Kidney (tissue), 14 donors: ENCODE measurements around the gene NEUROD1. TPM values are rescaled to one million over a fixed set of nuclear protein-coding genes. Genes with fewer than 3 reads are reported as not detected.
"Not testable (repeated sequence)": the region's sequence is repeated elsewhere in the genome, so short reads cannot be mapped to it uniquely, and the experiment has no call there.

Source experiments
- DNase-seq, 5 donors: peaks; one replicate each; pipeline ENCODE4 v3.0.0-alpha.2; 2013 to 2020
- FAIRE-seq: peaks from 2 replicates; lab custom pipeline; 2012; peaks lifted over from hg19 to GRCh38; lab: Jason Lieb, UNC
- H3K27ac ChIP-seq, 2 donors: one replicate each; pipeline ENCODE4 v1.7.0; 2013; ENCODE audit warnings: low read depth in 2 of 2, low read length in 2 of 2, inconsistent platforms in 1 of 2
- H3K27me3 ChIP-seq: one replicate; pipeline ENCODE4 v1.7.1; 2013; ENCODE audit warnings: low read length, inconsistent platforms; ENCODE audit not compliant: control insufficient read depth, insufficient read depth
- H3K36me3 ChIP-seq, 3 donors: one replicate each; pipeline versions ENCODE4 v1.7.0 to v1.7.1; 2013; ENCODE audit warnings: low read length in 3 of 3, control low read depth in 1 of 3, inconsistent platforms in 1 of 3; ENCODE audit not compliant: insufficient read depth in 3 of 3, control insufficient read depth in 2 of 3
- H3K4me1 ChIP-seq, 3 donors: one replicate each; pipeline versions ENCODE4 v1.7.0 to v1.7.1; 2013; ENCODE audit warnings: low read length in 3 of 3, inconsistent platforms in 1 of 3, low read depth in 1 of 3; ENCODE audit not compliant: control insufficient read depth in 2 of 3, insufficient read depth in 2 of 3
- H3K4me3 ChIP-seq, 3 donors: one replicate each; pipeline versions ENCODE4 v1.7.0 to v1.8.1; 2013; ENCODE audit warnings: low read length in 3 of 3, control low read depth in 1 of 3, inconsistent platforms in 1 of 3
- H3K9ac ChIP-seq, 3 donors: one replicate each; pipeline versions ENCODE4 v1.7.0 to v1.7.1; 2013; ENCODE audit warnings: low read length in 3 of 3, control low read depth in 1 of 3, inconsistent platforms in 1 of 3
- H3K9me3 ChIP-seq, 3 donors: one replicate each; pipeline versions ENCODE4 v1.7.0 to v1.7.1; 2013; ENCODE audit warnings: low read length in 3 of 3, control low read depth in 1 of 3, inconsistent platforms in 1 of 3; ENCODE audit not compliant: control insufficient read depth in 2 of 3, insufficient read depth in 1 of 3
- intact Hi-C: fragments of 100-400 bp; cut with DNase I; formaldehyde crosslinking; loops from one replicate; pipeline ENCODE4 v1.11.1; 2022
- polyA plus RNA-seq: library from polyadenylated mRNA; stranded (reverse); fragments of 350-450 nt; fragmentation: Illumina TruSeq; extraction: RNeasy Lipid Tissue Mini Kit (QIAGEN cat#74804); gene quantifications from one replicate; pipeline ENCODE4 v1.2.3, GENCODE V29; 2014; ENCODE audit warnings: low read depth, low replicate concordance; ENCODE audit not compliant: insufficient read depth
- total RNA-seq: library from RNA; stranded (reverse); fragmentation: NEBNext Ultra II Directional; extraction: Animal tissue kit (Norgen Biotek cat#: 25700); gene quantifications from one replicate; pipeline ENCODE4 v1.2.1, GENCODE V29; 2021
- TF ChIP-seq, protein P1 (sequence below): IDR thresholded peaks from 3 replicates; pipeline ENCODE4 v1.5.1; 2012; ENCODE audit warnings: mild to moderate bottlenecking, moderate library complexity, borderline replicate concordance; ENCODE audit not compliant: insufficient read depth; ENCODE audit errors: extremely low read depth
- donor health status: control.
- donor health status: control.
- donor health status: control.
- donor health status: control.
- donor health status: control.
- donor health status: DM: yes; HTN: yes; CAD: no.
- donor health status: Normal renal cell carcinoma (clear cell type).

Gene NEUROD1
- total and polyA plus RNA-seq, 2 donors from 2014 or later = not detected

DNA sequence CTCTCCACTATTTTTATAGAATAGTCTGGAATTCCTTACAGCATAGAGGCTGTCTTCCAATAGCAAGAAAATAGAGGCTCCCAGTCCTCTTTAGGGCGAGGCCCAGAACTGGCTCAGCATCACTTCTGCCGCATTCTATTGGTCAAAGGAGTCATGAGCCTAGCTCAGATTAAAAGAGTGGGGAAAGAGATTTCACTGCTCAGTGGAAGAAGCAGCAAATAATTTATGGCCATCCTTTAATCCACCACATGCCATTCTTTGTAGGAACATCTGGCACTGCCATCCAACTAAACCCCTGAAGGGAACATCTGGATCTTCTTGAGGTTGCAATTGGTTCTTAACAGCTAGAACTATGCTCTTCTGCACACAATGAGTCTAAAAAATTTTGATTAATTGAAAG lies 43.4 kb upstream of the NEUROD1 start:
- TF ChIP-seq, protein P1, sequence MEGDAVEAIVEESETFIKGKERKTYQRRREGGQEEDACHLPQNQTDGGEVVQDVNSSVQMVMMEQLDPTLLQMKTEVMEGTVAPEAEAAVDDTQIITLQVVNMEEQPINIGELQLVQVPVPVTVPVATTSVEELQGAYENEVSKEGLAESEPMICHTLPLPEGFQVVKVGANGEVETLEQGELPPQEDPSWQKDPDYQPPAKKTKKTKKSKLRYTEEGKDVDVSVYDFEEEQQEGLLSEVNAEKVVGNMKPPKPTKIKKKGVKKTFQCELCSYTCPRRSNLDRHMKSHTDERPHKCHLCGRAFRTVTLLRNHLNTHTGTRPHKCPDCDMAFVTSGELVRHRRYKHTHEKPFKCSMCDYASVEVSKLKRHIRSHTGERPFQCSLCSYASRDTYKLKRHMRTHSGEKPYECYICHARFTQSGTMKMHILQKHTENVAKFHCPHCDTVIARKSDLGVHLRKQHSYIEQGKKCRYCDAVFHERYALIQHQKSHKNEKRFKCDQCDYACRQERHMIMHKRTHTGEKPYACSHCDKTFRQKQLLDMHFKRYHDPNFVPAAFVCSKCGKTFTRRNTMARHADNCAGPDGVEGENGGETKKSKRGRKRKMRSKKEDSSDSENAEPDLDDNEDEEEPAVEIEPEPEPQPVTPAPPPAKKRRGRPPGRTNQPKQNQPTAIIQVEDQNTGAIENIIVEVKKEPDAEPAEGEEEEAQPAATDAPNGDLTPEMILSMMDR = no peak
- Histone ChIP-seq H3K36me3 (no peaks in the 10 kb centered on the region), H3K27me3 (no peaks in the 10 kb centered on the region), H3K9me3 (no peaks in the 10 kb centered on the region), H3K4me1 (no peaks in the 10 kb centered on the region), H3K9ac (no peak overlapping the region), H3K4me3 (no peak overlapping the region), H3K27ac (no peak overlapping the region)
- DNase-seq (no peak), FAIRE-seq (no peak)
- intact Hi-C loops = no loop called here

GRCh38 chr2:181715033-181715630 lies 34.8 kb upstream of the NEUROD1 start:
- Histone ChIP-seq H3K27ac (no peak overlapping the region), H3K36me3 (no peaks in the 10 kb centered on the region), H3K4me3 (no peak overlapping the region), H3K27me3 (no peaks in the 10 kb centered on the region), H3K9me3 (no peaks in the 10 kb centered on the region), H3K9ac (no peak overlapping the region), H3K4me1 (no peaks in the 10 kb centered on the region)
- peak in 4 of 5 donors; percentile 64 to 92 (median 84) for DNase-seq
- peak; percentile 97 for FAIRE-seq
- intact Hi-C loops = no loop called here
- TF ChIP-seq, protein P1 = peak; percentile 76

GRCh38 chr2:181711051-181711450 lies 30.7 kb upstream of the NEUROD1 start:
- DNase-seq, H3K4me1 ChIP-seq, H3K9ac ChIP-seq, intact Hi-C loops, H3K27me3 ChIP-seq, FAIRE-seq, H3K9me3 ChIP-seq, H3K27ac ChIP-seq, H3K36me3 ChIP-seq, H3K4me3 ChIP-seq: not testable (repeated sequence)

- FAIRE-seq, H3K4me1 ChIP-seq, H3K36me3 ChIP-seq, H3K9ac ChIP-seq, DNase-seq, H3K27ac ChIP-seq, H3K4me3 ChIP-seq, intact Hi-C loops, H3K27me3 ChIP-seq, H3K9me3 ChIP-seq: not testable (repeated sequence)
These were observed 22.2 kb upstream of the NEUROD1 start for GRCh38 chr2:181702519-181702918.
